ENCODE results near the gene COG5.
"Not testable (repeated sequence)": the region's sequence is repeated elsewhere in the genome, so short reads cannot be mapped to it uniquely, and the experiment has no call there.

COG5 gene

DNA sequence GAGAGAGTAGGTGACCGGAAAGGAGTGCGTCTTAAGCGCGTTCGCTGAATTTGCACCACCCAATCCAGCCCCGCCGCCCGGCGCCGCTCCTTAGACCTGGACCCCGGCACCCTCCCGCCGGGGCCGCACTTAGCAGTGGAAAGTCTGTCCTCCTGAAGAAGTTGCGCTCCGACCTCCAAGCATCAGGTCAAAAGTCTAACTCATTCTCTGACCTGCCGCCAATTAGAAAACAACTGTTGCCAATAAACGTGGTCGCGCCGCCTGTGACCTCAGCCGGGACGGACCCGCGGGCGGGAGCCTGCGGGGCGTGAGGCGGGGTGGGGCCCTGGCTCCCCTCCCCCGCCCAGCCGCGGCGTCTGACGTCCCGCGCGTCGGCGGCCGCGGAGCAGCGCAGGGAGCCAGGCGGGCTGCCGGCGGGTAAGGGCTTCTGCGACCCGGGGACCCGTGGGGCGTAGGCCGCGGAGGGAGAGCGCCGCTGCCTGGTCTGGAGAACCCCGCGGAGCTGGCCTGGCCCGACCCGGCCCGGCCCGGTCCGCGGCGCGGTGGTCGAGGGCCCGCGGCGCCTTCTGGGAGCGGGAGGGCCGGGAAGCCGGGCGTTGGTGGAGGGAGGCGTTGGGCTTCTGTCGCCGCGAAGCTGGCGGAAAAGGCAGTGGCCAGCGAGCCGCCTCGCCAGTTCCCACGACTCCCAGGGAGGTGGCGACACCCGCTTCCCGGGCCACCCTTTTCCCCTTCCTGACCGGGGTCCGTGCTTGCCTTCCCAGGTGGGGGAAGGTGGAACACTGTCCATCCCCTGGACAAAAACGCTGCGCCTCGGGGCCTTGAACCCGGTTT, 16.4 kb upstream of the COG5 start, which contains the start of gene BCAP29:
TSS of gene BCAP29 (plus strand) at position 362 of the 831 bp plus-strand sequence. CDS start 527 bp downstream, outside the sequence.
- peak; percentile 77 for DNase-seq

DNA sequence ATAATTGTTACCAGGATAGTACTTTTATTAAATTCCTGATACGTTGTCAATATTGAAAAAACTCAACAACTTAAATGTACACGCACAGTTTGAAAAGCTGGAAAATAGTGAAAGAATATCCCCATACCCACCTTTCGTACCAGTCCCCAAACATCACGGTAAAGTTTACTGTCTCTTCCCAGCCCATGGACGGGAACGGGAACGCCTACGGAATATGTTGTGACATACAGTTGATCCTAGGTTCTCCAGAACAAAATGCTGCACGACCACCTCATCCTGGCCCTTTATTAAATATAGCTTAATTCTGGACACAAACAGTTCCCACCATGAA, 15.8 kb upstream of the COG5 start:
- DNase-seq: no peak

DNA sequence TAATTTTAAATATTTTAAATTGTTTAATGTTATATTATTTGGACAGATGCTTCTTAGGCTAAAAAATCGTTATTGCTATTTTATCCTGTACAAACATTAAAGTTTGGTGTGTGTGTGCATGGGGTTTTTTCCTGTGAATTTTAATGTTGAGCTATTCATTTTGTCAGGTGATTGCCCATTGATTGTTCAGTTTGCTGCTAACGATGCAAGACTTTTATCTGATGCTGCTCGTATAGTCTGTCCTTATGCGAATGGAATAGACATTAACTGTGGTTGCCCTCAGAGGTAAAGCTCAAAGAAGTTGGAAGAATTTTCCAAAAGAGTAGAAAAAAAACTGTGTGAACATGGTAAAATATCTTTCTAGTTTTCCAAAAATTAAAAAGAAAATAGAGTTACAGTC, 9.8 kb upstream of the COG5 start:
- no peak for DNase-seq

DNA sequence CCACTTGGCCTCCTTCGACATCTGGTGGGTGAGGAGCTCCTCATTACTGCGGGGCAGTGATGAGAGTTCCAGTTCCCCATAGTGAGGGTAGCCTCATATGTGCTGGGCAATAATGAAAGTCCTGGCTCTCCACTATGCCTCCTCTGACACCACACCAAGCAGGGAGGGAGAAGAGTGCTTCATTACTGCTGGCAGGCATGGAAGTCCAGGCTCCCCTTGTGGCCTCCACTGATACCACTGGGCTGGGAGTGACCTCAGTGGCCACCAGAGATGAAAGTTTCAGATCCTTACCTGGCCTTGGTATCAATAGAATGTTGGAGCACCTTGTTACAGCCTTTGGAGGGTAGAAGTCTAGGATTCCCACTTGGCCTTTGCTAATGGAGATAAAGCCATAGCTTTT, 6.6 kb upstream of the COG5 start:
- DNase-seq: no peak

DNA sequence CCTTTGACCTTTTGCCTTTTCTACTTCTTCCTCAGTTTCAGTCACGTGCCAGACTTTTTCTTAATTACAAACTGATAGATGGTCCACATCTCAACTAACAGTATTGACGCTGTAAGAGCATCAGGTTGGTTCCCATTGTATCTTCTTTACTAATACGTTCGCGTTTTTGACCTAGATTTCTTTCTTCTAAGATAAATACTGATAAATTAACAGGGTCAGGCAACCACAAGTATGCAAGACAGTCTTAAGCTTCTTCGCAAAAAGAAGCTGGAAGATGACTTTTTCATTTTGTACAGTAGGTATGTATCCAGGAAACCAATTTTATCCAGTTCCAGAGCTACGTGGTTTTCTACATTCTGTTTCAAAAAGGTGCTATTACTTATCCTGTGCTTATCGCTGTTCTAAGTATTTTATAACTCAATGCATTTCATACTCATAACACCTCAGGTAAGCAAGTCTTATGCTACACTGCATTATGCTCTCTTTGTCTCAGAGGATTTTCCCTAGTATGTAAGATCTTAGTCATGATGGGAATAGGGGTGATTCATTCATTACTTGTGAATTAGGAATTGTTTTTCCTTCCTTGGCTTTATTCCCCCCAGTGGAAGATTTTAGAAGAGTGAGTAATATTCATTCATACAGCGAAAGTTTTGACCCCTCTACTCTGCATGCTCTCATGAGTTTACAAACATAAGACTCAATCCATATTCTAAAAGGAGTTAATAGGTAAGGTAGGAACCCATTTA, 1.0 kb upstream of the COG5 start:
- no peak for DNase-seq

DNA sequence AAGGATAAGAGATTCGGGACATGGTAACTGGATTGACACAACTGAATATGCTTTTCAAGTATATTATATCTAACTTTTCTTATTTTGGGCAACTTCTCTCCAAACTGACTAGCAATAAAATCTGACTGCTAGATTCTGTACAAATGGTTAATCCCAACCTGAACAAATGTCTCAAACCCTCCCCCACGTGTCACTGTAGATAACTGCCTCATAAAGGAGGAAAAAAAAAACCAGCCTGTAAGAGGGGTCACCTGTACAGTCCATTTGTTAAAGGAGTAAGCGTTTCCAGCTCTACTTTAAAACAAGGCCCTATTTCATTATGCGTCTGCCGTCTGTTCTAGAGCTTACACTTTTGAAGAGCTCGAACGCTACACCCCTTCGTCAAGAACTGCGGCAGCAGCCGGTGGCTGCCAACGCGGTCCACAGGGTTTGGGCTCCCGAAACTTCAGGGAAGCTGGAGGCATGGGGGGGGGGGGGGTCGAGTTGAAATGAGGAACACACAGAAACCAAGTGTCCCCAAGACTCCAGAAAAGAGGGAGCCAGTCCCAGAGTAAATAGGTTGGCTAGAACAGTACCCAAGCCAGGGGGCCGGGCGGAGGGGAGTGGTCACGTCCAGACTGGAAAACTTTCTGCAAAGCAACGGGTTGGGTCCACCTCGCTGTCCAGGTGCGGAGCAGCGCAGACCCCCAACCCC, 492 bp downstream of the COG5 start:
- DNase-seq: no peak

DNA sequence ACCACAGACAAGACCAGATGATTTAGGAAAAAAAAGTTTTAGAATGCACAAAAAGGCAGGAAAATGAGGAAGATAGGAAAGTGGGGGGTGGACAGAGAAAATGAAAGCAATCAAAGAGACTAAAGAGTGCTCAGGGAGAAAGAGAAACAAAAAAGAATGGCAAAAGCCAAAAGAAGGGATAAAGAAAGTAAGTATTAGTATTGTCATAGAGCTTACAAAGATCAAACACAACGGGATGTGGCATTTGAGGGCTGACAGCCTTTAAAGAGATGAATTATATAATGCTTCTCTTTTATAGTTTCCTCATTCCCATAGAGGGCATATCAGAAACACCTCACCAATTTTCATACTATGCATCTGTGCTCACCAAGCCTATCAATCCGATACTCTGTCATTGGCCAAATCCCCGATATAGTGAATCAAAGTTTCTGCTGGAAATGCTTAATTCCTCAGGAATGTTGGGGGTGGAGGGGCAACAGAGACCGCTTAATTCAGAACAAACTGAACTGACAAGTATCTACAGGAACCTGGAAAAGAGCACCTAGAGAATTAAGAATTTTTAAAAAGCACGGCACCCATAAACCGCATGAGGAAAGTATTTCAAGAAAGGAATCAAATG, 2.7 kb downstream of the COG5 start:
- no peak for DNase-seq

DNA sequence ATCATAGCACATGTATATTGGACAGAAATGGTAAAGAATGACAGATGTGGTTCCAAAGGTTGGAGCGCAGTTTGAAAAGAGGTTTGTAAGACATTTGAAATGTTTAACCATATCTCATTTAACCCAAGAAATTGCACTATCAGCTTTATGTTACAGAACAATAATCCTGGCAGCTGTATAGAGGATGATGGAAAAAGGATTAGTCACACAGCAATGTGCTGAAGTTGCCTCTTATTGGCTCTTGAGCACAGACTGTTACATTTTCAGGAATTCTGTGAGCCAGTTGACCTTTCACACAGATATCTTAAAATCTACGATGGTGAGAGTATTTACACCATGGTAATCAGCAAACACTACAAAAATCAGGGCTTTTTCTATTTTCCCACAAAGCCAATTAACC, 3.9 kb downstream of the COG5 start:
- no peak for DNase-seq

DNA sequence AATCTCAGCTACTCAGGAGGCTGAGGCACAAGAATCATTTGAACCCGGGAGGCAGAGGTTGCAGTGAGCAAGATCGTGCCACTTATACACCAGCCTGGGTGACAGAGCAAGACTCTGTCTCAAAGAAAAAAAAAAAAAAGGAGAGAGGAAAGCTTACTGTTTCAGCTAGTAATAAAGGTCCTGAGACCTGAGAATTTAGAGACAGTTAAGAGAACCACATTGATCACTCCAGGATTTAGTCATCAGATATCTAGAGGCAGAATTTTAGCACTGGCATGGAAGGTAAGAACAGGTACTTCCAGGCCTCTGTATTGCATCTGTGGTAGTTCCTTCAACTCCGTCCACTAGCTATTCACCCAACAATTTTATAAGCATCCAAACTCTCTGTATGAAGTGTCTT, 7.8 kb downstream of the COG5 start:
- DNase-seq: no peak

DNA sequence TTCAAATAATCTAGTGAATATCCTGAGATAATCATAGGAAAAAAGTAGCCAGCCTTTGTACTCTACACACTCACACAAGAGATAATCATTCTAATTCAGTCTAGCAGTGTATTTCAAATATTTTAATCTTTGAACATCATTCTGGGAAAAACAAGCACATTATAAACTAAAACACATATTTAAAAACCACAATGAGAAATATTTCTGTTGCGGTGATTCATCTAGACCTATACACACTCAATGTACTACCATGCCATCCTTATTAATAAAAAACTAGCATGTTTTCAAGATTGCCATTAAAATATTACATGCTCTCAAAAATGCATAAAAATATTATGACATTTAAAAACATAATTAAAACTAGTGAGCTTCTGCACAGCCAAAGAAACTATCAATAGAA, 11.8 kb downstream of the COG5 start:
- no peak for DNase-seq

DNA sequence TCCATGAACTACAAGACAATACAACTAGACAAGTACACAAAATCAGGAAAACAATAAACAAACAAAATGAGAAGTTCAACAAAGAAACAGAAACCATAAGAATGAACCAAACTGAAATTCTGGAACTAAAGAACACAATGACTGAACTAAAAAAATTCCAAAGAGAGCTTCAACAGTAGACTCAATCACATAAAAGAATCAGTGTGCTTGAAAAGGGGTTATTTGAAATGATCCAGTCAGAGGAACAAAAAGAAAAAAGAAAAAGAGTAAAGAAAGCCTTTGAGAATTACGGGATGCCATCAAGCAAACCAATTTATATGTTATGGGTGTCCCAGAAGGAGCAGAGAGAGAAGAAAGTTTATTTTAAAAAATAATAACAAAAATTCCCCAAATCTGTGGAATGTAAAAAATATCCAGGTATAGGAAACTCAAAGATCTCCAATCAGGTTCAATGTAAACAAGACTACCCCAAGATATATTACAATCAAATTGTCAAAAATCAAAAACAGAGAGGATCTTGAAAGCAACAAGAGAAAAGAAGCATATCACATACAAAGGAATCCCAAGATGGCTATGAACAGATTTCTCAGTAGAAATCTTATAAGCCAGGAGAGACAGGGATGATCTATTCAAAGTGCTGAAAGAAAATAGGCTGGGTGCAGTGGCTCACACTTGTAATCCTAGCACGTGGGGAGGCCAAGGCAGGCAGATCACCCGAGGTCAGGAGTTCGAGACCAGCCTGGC, 18.7 kb downstream of the COG5 start:
- no peak for DNase-seq

DNA sequence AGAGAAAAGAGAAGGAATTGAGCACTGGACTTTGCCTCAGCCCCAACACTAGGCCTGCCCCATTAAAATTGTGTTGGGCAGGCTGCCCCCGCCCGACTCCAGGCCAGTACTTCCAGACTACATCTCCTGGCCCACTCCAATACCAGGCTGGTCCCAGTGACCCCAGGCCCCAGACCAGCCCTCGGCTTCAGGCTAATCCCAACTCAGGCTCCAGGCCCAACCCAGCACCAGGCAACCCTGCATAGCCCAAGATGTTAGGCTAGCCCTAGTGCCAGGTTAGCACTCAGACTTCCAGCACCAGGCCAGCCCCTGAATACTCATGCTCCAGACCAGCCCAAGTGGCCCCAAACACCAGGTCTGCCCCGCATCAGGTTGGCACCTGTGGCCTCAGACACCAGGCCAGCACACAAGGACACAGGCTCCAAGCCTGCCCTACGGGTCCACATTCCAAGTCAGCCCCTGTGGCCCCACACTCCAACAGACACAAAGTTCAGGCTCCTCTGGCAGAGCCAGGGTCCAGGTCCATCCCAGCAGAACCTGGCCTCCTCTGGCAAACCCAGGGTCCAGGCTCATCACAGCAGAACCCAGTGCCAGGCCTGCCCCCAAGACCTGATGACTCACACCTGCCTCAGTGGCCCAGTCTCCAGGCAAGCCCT, 20.3 kb downstream of the COG5 start:
- no peak for DNase-seq

DNA sequence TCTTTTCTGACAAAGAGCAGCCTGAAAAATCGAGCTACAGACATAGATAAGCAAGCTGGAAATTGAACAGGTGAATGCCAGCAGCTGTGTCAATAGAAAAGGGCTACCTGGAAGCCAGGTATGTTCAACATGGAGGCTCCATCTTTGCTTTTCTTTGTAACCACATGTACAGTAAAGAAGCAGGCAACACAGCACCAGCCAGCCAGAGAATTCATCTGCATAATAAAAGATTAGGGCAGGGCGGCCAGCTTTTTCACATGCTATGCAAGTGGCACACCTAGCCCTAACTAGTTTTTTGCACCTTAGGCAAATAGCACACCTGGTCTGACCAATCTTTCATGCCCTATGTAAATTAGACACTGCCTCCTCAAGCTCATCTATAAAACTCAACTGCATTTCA, 25.7 kb downstream of the COG5 start:
- no peak for DNase-seq

DNA sequence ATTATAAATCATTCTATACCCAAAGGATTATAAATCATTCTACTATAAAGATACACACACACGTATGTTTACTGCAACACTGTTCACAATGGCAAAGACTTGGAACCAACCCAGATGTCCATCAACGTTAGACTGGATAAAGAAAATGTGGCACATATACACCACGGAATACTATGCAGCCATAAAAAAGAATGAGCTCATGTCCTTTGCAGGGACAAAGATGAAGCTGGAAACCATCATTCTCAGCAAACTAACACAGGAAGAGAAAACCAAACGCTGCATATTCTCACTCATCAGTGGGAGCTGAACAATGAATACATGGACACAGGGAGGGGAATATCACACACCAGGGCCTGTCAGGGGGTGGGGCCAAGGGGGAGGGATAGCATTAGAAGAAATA, 26.5 kb downstream of the COG5 start:
- DNase-seq: not testable (repeated sequence)

DNA sequence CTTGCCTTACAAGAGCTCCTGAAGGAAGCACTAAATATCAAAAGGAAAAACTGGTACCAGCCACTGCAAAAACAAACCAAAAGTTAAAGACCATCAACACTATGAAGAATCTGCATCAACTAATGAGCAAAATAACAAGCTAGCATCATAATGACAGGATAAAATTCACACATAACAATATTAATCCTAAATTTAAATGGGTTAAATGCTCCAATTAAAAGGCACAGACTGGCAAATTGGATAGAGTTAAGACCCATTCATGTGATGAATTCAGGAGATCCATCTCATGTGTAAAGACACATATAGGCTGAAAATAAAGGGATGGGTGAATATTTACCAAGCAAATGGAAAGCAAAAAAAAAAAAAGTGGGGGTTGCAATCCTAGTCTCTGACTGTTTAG, 29.6 kb downstream of the COG5 start:
- DNase-seq: no peak

DNA sequence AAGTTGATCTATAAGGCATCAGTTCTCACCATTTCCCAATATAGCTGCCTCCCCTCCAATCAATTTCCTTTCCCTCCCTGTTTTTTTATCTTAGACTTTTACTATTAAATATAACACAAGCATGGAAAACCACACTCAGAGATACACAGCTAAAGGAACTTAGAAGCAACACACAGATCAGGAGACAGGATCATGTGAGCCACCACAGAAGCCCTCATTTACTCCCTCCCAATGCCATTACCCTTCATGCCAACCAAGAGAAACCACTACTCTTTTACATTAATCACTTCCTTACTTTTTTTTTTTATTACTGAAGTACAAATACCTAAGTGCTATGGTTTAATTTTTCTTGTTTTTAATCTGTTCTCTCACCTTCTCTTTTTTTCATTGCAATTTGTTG, 33.0 kb downstream of the COG5 start:
- DNase-seq: no peak

DNA sequence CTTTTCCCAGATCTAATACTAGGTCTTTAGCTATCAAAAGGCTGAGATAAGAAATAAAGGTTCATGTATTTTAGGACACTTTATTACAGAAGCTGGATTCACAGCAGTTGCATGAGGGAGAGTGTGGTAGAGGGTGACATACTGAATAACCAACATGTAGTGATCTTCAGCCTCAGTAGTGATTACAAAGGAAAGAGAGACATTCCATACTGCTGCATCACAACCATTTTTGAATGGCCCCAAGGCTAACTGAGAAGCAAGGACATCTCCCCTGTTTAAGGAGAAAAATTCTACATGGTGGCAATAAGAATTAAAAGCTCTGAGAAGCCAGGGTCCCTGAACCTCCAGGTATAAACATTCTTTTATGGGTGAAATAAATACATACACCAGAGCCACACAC, 35.3 kb downstream of the COG5 start:
- DNase-seq: no peak

DNA sequence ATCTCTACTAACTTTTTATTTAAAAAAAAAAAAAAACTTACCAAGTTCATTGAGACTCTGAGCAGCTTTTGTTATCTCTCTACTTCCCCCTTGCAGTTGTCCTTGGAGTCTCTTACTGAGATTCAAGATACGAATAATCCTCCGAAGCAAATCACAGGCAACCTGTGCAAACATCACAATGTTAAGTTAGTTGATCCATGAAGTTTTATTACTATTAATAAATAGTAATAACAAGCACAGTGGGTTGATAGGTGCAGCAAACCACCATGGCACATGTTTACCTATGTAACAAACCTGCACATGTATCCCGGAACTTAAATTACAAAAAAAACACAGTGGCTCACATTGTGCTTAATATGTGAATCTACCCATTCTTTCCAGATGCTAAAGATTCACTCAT, 36.5 kb downstream of the COG5 start:
- DNase-seq: no peak

DNA sequence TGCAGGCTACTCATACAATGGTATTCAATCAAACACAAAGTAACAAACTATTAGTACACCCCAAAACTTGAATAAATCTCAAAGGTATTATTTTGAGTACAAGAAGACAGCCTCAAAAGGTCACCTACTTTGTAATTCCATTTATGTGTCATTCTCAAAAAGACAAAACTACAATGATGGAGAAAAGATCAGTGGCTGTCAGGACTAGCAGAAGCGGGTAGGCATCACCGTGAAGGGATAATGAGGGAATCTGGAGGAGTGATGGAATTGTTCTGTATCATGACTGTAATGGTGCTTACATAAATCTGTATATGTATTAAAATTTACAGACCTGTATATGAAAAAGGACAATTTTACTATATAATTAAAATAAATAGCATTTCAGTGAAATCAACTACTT, 37.0 kb downstream of the COG5 start:
- DNase-seq: no peak

DNA sequence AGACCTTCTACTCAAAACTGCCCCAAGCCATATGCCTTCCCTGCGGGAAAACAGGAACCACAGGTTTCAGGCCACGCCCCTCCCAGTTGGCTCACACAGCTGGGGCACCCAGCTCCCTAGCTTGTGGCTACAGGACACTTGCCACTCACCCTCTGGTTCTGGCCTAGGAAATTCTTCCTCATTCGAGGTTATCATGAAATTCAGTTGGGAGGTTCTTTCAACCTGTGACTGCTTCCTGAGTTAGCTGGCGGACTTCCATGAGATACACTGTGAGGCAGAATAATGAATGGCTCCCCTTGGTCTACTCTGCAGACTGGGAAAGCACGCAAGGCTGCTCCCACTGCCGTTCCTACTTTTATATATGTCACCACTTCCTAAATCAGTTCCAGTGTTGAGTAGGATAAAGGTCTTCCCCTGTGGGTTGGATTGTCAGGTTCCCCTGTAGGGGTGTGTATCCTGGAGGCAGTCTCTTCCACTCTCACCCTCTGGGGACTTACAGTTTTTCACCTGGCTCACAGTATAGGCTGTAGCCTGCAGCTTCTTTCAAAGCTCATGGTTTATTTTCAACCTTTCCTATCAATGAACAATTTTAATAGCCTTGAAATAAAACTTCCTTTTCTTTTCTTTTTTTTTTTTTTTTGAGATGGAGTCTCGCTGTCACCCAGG, 56.9 kb downstream of the COG5 start:
- no peak for DNase-seq

DNA sequence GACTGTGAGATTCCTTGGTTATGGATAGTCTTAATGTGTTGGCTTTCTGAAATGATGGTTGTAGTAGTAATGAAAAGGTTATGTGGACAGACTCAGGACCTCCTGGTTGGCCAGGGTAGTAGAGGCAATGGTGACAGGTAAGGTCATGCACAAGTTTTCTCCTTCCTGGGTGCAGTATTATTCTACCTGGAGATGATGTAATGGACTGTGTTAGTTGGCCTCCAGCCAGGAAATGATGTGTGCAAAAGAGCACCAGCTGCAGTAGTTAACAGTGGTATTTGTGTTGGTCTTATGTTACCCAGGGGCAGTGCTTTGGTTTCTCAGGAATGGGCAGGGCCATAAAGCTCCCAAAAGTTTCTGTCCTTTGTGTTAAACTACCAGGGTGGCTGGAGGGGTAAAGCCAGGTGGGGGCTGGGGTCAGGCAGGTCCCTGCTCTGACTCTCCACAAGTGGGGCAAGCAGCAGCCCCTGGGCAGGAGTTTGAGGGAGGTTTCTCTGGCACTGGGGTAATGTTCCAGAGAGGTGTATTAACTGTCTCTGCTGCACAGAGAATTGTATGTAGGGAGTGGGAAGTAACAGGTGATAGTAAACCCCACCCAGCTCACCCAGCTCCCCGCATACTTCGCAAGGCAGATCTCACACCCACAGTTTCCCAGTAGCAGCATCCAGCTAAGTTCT, 57.6 kb downstream of the COG5 start:
- DNase-seq: no peak

All from NK-92 treated with Interleukin-12 subunit alpha and Interleukin-12 subunit beta, amount 100 ng/mL, for 24 hours (cell line).